D341Med (cell line): ENCODE results near the gene ECM2.

Experiments
- DNase-seq: peaks from one replicate; pipeline ENCODE4 v3.0.0; 2012; ENCODE audit warnings: low spot score

The ECM2 gene

GRCh38 chr9:92527832-92528521, 7.8 kb downstream of the ECM2 start:
- no peak for DNase-seq

- DNase-seq = no peak
These were observed 8.4 kb downstream of the ECM2 start for GRCh38 chr9:92527291-92527828.

- DNase-seq = no peak
These were observed 10.5 kb downstream of the ECM2 start for GRCh38 chr9:92525306-92525705.

- no peak for DNase-seq
These were observed 10.9 kb downstream of the ECM2 start for GRCh38 chr9:92524881-92525280.

GRCh38 chr9:92522983-92523970, 12.5 kb downstream of the ECM2 start:
- no peak for DNase-seq

- no peak for DNase-seq
These were observed 15.0 kb downstream of the ECM2 start for GRCh38 chr9:92520837-92521236.

GRCh38 chr9:92518199-92518598, 17.6 kb downstream of the ECM2 start:
- DNase-seq = no peak

- no peak for DNase-seq
These were observed 18.7 kb downstream of the ECM2 start for GRCh38 chr9:92517046-92517445.

- DNase-seq = no peak
These were observed 19.3 kb downstream of the ECM2 start for GRCh38 chr9:92516521-92516920.

- DNase-seq = no peak
These were observed 21.2 kb downstream of the ECM2 start for GRCh38 chr9:92514635-92515034.

- no peak for DNase-seq
These were observed 22.4 kb downstream of the ECM2 start for GRCh38 chr9:92513349-92513748.

- DNase-seq = no peak
These were observed 23.2 kb downstream of the ECM2 start for GRCh38 chr9:92512622-92513021.

GRCh38 chr9:92510747-92511146, 25.0 kb downstream of the ECM2 start:
- DNase-seq = no peak

- DNase-seq = no peak
These were observed 26.7 kb downstream of the ECM2 start for GRCh38 chr9:92509050-92509449.

- no peak for DNase-seq
These were observed 27.6 kb downstream of the ECM2 start for GRCh38 chr9:92508018-92508820.

- DNase-seq = no peak
These were observed 28.3 kb downstream of the ECM2 start for GRCh38 chr9:92507496-92507895.

- DNase-seq = no peak
These were observed 28.8 kb downstream of the ECM2 start for GRCh38 chr9:92507005-92507404.

GRCh38 chr9:92506184-92506857, 29.5 kb downstream of the ECM2 start:
- DNase-seq = no peak

- no peak for DNase-seq
These were observed 30.9 kb downstream of the ECM2 start for GRCh38 chr9:92504881-92505280.

GRCh38 chr9:92503156-92503555, 32.6 kb downstream of the ECM2 start:
- no peak for DNase-seq

GRCh38 chr9:92501671-92502393, 34.0 kb downstream of the ECM2 start:
- DNase-seq = peak; percentile 52
